MM.1S (cell line): Measurements from ENCODE around the gene AKR7A2.
"Not testable (repeated sequence)": the region's sequence is repeated elsewhere in the genome, so short reads cannot be mapped to it uniquely, and the experiment has no call there.

Source experiments
- DNase-seq: peaks from one replicate; pipeline ENCODE4 v3.0.0-alpha.2; 2015
- H2AFZ ChIP-seq: fragments of 300-600 bp; sonication (generic); 2 replicates; pipeline ENCODE4 v1.6.0; 2016; ENCODE audit warnings: antibody characterized with exemption, low read length
- H3F3A ChIP-seq: fragments of 300-600 bp; sonication (generic); 2 replicates; pipeline ENCODE4 v1.6.1; 2016; ENCODE audit warnings: mild to moderate bottlenecking, antibody characterized with exemption, low read length, moderate library complexity, mixed read lengths; ENCODE audit not compliant: insufficient read depth
- H3K27ac ChIP-seq: fragments of 300-600 bp; sonication (generic); 2 replicates; pipeline ENCODE4 v1.5.1; 2016; ENCODE audit warnings: mild to moderate bottlenecking, low read length
- H3K27me3 ChIP-seq: fragments of 300-600 bp; sonication (generic); replicated peaks from 2 replicates; pipeline ENCODE4 v1.6.0; 2016; ENCODE audit warnings: low read length; ENCODE audit not compliant: insufficient read depth
- H3K36me3 ChIP-seq: fragments of 300-600 bp; sonication (generic); replicated peaks from 2 replicates; pipeline ENCODE4 v1.6.1; 2016; ENCODE audit warnings: mild to moderate bottlenecking, low read length, mixed read lengths; ENCODE audit not compliant: insufficient read depth
- H3K4me1 ChIP-seq: fragments of 300-600 bp; sonication (generic); 2 replicates; pipeline ENCODE4 v1.6.1; 2016; ENCODE audit warnings: low read length, mixed read lengths
- H3K4me2 ChIP-seq: fragments of 300-600 bp; sonication (generic); 2 replicates; pipeline ENCODE4 v1.6.0; 2016; ENCODE audit warnings: low read depth, low read length
- H3K4me3 ChIP-seq: fragments of 300-600 bp; sonication (generic); 2 replicates; pipeline ENCODE4 v1.5.1; 2016; ENCODE audit warnings: low read length, mixed read lengths
- H3K79me2 ChIP-seq: fragments of 300-600 bp; sonication (generic); 2 replicates; pipeline ENCODE4 v1.6.1; 2016; ENCODE audit warnings: mixed run types, low read length, mixed read lengths
- H3K9ac ChIP-seq: fragments of 300-600 bp; sonication (generic); 2 replicates; pipeline ENCODE4 v1.6.1; 2016; ENCODE audit warnings: low read length, mixed read lengths
- H3K9me2 ChIP-seq: fragments of 300-600 bp; sonication (generic); replicated peaks from 2 replicates; pipeline ENCODE4 v1.6.1; 2016; ENCODE audit warnings: mild to moderate bottlenecking, low read length, mixed read lengths; ENCODE audit not compliant: insufficient read depth
- H3K9me3 ChIP-seq: fragments of 300-600 bp; sonication (generic); replicated peaks from 2 replicates; pipeline ENCODE4 v1.6.1; 2016; ENCODE audit warnings: mild to moderate bottlenecking, low read length, mixed read lengths; ENCODE audit not compliant: insufficient read depth
- H4K20me1 ChIP-seq: fragments of 300-600 bp; sonication (generic); 2 replicates; pipeline ENCODE4 v1.6.1; 2016; ENCODE audit warnings: mild to moderate bottlenecking, low read length, moderate library complexity, mixed read lengths; ENCODE audit not compliant: insufficient read depth
- CTCF ChIP-seq: fragments of 300-600 bp; sonication (generic); IDR thresholded peaks from 2 replicates; pipeline ENCODE4 v1.5.1; 2016; ENCODE audit warnings: antibody characterized with exemption, low read length, mixed read lengths
- EZH2 ChIP-seq: fragments of 300-600 bp; sonication (generic); optimal IDR thresholded peaks from 2 replicates; pipeline ENCODE3; 2017; ENCODE audit warnings: low read depth, mild to moderate bottlenecking, antibody characterized with exemption, low read length, mixed read lengths
- EZH2phosphoT487 ChIP-seq: fragments of 300-600 bp; sonication (generic); IDR thresholded peaks from 2 replicates; pipeline ENCODE4 v1.6.1; 2018; ENCODE audit warnings: antibody characterized with exemption, low read length

Gene AKR7A2

DNA sequence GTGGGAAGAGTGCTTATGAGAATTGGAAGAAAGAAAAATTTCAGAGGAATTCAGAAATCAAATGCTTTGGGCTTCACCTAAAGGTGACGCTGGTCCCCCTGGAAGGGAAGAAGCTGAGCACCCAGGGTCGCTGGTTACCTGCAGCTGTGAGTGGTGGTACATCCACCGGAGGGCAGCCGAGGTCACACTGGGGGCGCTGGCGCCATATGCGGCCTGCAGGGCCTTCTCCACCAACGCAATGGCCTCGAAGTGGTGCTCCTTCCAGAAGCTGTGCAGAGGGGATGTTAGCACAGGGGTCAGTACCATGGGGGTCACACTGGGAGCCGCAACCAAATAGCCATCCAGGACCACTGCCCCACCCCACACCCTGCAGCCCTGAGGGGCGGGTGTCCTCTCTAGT lies 6.1 kb downstream of the AKR7A2 start:
- peaks cover 4% of the 10 kb centered on the region; the same call in 1 of the 2 replicates for H3K4me1 ChIP-seq

GRCh38 chr1:19304081-19304480 lies 7.9 kb downstream of the AKR7A2 start:
- not testable (repeated sequence) for H3K27me3 ChIP-seq, H3K9me3 ChIP-seq, H3K4me2 ChIP-seq, H3K9me2 ChIP-seq, H4K20me1 ChIP-seq, H3K4me3 ChIP-seq, H3K27ac ChIP-seq, H3F3A ChIP-seq, H3K9ac ChIP-seq, H2AFZ ChIP-seq, H3K79me2 ChIP-seq, H3K4me1 ChIP-seq, DNase-seq, H3K36me3 ChIP-seq

More for the DNA sequence above, 6.1 kb downstream of the AKR7A2 start:
- H3K79me2 ChIP-seq: peaks cover 4% of the 10 kb centered on the region
- H3K9me3 ChIP-seq: no peaks in the 10 kb centered on the region
- no peaks in the 10 kb centered on the region for H3F3A ChIP-seq
- no peak for DNase-seq
- no peaks in the 10 kb centered on the region for H3K27me3 ChIP-seq
- no peak overlapping the region for H2AFZ ChIP-seq
- H3K36me3 ChIP-seq: no peaks in the 10 kb centered on the region; the same call in none of the 2 replicates
- TF ChIP-seq EZH2phosphoT487: no peak
- no peak for TF ChIP-seq CTCF
- no peak for TF ChIP-seq EZH2
- no peak overlapping the region for H3K9ac ChIP-seq
- no peaks in the 10 kb centered on the region for H4K20me1 ChIP-seq
- H3K4me3 ChIP-seq: no peak overlapping the region
- no peak overlapping the region for H3K27ac ChIP-seq
- no peaks in the 10 kb centered on the region for H3K9me2 ChIP-seq
- no peak overlapping the region for H3K4me2 ChIP-seq

DNA sequence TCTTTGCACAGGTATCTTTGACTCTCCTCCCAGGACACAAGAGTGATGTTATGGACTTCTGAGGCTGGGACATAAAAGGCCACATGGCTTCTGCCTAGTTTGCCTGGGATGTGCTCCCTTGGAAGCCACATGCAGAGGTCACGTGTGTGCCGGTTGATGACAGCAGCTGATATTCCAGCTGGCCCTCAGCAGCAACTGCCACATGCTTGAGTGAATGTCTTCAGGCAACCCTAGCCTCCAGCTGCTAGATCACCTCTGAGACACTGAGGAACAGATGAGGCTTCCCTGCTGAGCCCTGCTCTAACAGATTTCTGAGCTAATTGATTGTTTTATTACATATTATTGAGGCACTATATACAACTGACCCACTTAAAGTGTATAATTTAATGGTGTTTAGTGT lies 11.7 kb downstream of the AKR7A2 start:
- Histone ChIP-seq H3K9ac (no peak overlapping the region), H3K27ac (no peak overlapping the region), H3K4me3 (no peak overlapping the region), H3K4me1 (no peaks in the 10 kb centered on the region), H3K4me2 (no peak overlapping the region), H3K79me2 (no peaks in the 10 kb centered on the region), H4K20me1 (no peaks in the 10 kb centered on the region), H2AFZ (no peak overlapping the region), H3F3A (no peaks in the 10 kb centered on the region), H3K9me3 (no peaks in the 10 kb centered on the region), H3K9me2 (no peaks in the 10 kb centered on the region), H3K36me3 (no peaks in the 10 kb centered on the region; the same call in 1 of the 2 replicates), H3K27me3 (no peaks in the 10 kb centered on the region)
- no peak for TF ChIP-seq CTCF
- TF ChIP-seq EZH2phosphoT487: no peak
- TF ChIP-seq EZH2: no peak
- DNase-seq: no peak

GRCh38 chr1:19294638-19295037 lies 17.3 kb downstream of the AKR7A2 start:
- Histone ChIP-seq H2AFZ (no peak overlapping the region), H3K36me3 (no peaks in the 10 kb centered on the region), H3K9me3 (no peaks in the 10 kb centered on the region), H3K9ac (no peak overlapping the region), H3K4me1 (no peaks in the 10 kb centered on the region), H3K9me2 (no peaks in the 10 kb centered on the region), H3K27ac (no peak overlapping the region), H3K4me3 (no peak overlapping the region), H3F3A (no peaks in the 10 kb centered on the region), H3K27me3 (no peaks in the 10 kb centered on the region), H3K79me2 (no peaks in the 10 kb centered on the region), H3K4me2 (no peak overlapping the region), H4K20me1 (no peaks in the 10 kb centered on the region)
- TF ChIP-seq EZH2phosphoT487: no peak
- TF ChIP-seq EZH2: no peak
- no peak for TF ChIP-seq CTCF
- DNase-seq: no peak
